G401.6 (cell line): ENCODE measurements around the gene KRCC1.
"Not testable (repeated sequence)": the region's sequence is repeated elsewhere in the genome, so short reads cannot be mapped to it uniquely, and the experiment has no call there.

Experiments used
- FAIRE-seq: peaks from 2 replicates; lab custom pipeline; 2012; peaks lifted over from hg19 to GRCh38; lab: Jason Lieb, UNC

Gene KRCC1

GRCh38 chr2:88038263-88039105 is 17.1 kb downstream of the KRCC1 start:
- no peak for FAIRE-seq

- no peak for FAIRE-seq
Measured at GRCh38 chr2:88036606-88037005, 19.0 kb downstream of the KRCC1 start.

- no peak for FAIRE-seq
Measured at GRCh38 chr2:88036182-88036581, 19.4 kb downstream of the KRCC1 start.

GRCh38 chr2:88032070-88032702 is 23.4 kb downstream of the KRCC1 start:
- no peak for FAIRE-seq

GRCh38 chr2:88028931-88029330 is 26.7 kb downstream of the KRCC1 start:
- no peak for FAIRE-seq

- no peak for FAIRE-seq
Measured at GRCh38 chr2:88027697-88028389, 27.7 kb downstream of the KRCC1 start.

GRCh38 chr2:88024509-88024908 is 31.1 kb downstream of the KRCC1 start:
- no peak for FAIRE-seq

GRCh38 chr2:88022669-88022921 is 33.0 kb downstream of the KRCC1 start:
- FAIRE-seq = no peak

- FAIRE-seq = no peak
Measured at GRCh38 chr2:88019985-88020384, 35.6 kb downstream of the KRCC1 start.

- no peak for FAIRE-seq
Measured at GRCh38 chr2:88018909-88019308, 36.7 kb downstream of the KRCC1 start.

GRCh38 chr2:88018077-88018805 is 37.3 kb downstream of the KRCC1 start:
- not testable (repeated sequence) for FAIRE-seq

GRCh38 chr2:88017780-88018038 is 37.9 kb downstream of the KRCC1 start:
- FAIRE-seq = not testable (repeated sequence)

- no peak for FAIRE-seq
Measured at GRCh38 chr2:88016960-88017779, 38.4 kb downstream of the KRCC1 start.

GRCh38 chr2:88016086-88016959 is 39.3 kb downstream of the KRCC1 start, which contains the start of gene RNU2-63P:
TSS of gene RNU2-63P (minus strand) at chr2:88016547.
- peak; percentile 90 for FAIRE-seq

- no peak for FAIRE-seq
Measured at GRCh38 chr2:88011011-88011410, 44.6 kb downstream of the KRCC1 start.

- FAIRE-seq = no peak
Measured at GRCh38 chr2:88010136-88010535, 45.4 kb downstream of the KRCC1 start.

- FAIRE-seq = no peak
Measured at GRCh38 chr2:88006912-88007439, 48.6 kb downstream of the KRCC1 start.

- FAIRE-seq = no peak
Measured at GRCh38 chr2:88005776-88006175, 49.8 kb downstream of the KRCC1 start.

GRCh38 chr2:88003074-88003755 is 52.4 kb downstream of the KRCC1 start:
- FAIRE-seq = no peak

- FAIRE-seq = no peak
Measured at GRCh38 chr2:88002359-88002707, 53.2 kb downstream of the KRCC1 start.
